ENCODE data around the gene ASB13. TPM values are rescaled to one million over a fixed set of nuclear protein-coding genes. Genes with fewer than 3 reads are reported as not detected.

Gene ASB13
- total and polyA plus RNA-seq, 2 of the 13 experiments (the other 11 are each of a cell fraction or from before 2014, with no cell fraction given), result 9.3 to 15.4 TPM

DNA sequence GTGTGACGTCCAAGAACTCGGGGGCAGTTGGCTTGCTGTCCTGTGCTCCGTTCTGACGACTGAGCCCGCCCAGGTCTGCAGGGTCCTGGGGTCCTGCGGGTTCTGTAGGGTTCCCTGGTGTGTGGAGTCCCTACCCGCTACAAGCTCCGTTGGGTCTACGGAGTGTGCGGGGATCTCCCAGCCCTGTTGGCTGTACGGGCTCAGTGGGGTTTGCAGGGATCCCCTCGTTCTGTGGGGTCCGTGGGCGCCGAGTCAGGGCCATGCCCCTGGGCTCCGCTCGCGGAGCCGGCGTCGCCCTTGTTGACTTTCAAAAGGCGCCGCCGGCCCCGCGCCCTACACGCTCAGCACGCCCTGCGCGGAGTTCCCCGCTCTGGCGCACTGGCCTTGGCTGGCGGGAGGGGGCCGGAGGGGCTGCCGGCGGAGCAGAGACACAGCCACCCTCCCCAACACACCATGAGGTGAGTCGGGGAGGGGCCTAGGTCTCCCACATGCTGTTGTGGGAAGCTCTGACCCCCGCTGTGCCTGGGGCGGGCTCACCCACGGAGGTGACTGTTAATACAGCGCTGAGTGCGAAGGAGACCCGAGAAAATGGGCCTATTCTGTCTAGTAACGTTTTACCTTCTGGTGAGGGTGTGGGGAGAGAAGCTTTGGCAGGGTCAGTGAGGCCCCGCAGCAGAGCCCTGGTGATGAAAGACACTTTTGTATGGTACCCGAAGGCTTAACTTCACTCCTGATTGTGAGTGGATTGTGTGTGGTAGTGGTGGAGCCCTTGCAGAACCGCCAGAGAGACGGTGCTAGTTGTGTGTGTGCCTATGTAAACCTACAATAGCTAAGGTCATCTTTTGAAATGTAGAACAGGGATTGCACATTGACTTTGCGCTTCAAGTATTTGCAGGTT, 26.3 kb upstream of the ASB13 start (continued):
- TF ChIP-seq, protein P1, sequence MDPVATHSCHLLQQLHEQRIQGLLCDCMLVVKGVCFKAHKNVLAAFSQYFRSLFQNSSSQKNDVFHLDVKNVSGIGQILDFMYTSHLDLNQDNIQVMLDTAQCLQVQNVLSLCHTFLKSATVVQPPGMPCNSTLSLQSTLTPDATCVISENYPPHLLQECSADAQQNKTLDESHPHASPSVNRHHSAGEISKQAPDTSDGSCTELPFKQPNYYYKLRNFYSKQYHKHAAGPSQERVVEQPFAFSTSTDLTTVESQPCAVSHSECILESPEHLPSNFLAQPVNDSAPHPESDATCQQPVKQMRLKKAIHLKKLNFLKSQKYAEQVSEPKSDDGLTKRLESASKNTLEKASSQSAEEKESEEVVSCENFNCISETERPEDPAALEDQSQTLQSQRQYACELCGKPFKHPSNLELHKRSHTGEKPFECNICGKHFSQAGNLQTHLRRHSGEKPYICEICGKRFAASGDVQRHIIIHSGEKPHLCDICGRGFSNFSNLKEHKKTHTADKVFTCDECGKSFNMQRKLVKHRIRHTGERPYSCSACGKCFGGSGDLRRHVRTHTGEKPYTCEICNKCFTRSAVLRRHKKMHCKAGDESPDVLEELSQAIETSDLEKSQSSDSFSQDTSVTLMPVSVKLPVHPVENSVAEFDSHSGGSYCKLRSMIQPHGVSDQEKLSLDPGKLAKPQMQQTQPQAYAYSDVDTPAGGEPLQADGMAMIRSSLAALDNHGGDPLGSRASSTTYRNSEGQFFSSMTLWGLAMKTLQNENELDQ (CRISPR knock-in tag; IDR thresholded peaks at IDR 0.05; ENCODE audit: borderline replicate concordance), result no peak
- TF ChIP-seq ZNF775 (CRISPR knock-in tag; IDR thresholded peaks at IDR 0.05; ENCODE audit: borderline replicate concordance) (no peak), CCAR2 (optimal IDR thresholded peaks at IDR 0.05; ENCODE audit: low read depth, low read length) (no peak), ZNF776 (CRISPR knock-in tag; IDR thresholded peaks at IDR 0.05) (no peak), PHB2 (IDR thresholded peaks at IDR 0.05; ENCODE audit: partially characterized antibody) (no peak), STAT5B (CRISPR knock-in tag; IDR thresholded peaks at IDR 0.05) (no peak), FOXC1 (CRISPR knock-in tag; IDR thresholded peaks at IDR 0.05; ENCODE audit: borderline replicate concordance) (no peak), RFXANK (CRISPR knock-in tag; IDR thresholded peaks at IDR 0.05) (no peak), NAIF1 (CRISPR knock-in tag; IDR thresholded peaks at IDR 0.05; ENCODE audit: borderline replicate concordance) (peak; percentile 67; the same call in 1 of the 2 replicates), IRX3 (CRISPR knock-in tag; IDR thresholded peaks at IDR 0.05; ENCODE audit: borderline replicate concordance, low read depth) (no peak), GZF1 (CRISPR knock-in tag; IDR thresholded peaks at IDR 0.05) (no peak), TBX2 (CRISPR knock-in tag; IDR thresholded peaks at IDR 0.05; ENCODE audit: borderline replicate concordance) (peak; percentile 88), DNMT1 (CRISPR knock-in tag; IDR thresholded peaks at IDR 0.05) (peak; percentile 94; the same call in 1 of the 2 replicates), SMYD3 (CRISPR knock-in tag; IDR thresholded peaks at IDR 0.05) (no peak), SALL2 (CRISPR knock-in tag; IDR thresholded peaks at IDR 0.05) (peak; percentile 89), CENPT (CRISPR knock-in tag; IDR thresholded peaks at IDR 0.05; ENCODE audit: low read depth) (no peak), CC2D1A (CRISPR knock-in tag; IDR thresholded peaks at IDR 0.05) (no peak)
- TF ChIP-seq, protein P2, sequence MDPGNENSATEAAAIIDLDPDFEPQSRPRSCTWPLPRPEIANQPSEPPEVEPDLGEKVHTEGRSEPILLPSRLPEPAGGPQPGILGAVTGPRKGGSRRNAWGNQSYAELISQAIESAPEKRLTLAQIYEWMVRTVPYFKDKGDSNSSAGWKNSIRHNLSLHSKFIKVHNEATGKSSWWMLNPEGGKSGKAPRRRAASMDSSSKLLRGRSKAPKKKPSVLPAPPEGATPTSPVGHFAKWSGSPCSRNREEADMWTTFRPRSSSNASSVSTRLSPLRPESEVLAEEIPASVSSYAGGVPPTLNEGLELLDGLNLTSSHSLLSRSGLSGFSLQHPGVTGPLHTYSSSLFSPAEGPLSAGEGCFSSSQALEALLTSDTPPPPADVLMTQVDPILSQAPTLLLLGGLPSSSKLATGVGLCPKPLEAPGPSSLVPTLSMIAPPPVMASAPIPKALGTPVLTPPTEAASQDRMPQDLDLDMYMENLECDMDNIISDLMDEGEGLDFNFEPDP (CRISPR knock-in tag; conservative IDR thresholded peaks at IDR 0.05), result no peak
- TF ChIP-seq, protein P3, sequence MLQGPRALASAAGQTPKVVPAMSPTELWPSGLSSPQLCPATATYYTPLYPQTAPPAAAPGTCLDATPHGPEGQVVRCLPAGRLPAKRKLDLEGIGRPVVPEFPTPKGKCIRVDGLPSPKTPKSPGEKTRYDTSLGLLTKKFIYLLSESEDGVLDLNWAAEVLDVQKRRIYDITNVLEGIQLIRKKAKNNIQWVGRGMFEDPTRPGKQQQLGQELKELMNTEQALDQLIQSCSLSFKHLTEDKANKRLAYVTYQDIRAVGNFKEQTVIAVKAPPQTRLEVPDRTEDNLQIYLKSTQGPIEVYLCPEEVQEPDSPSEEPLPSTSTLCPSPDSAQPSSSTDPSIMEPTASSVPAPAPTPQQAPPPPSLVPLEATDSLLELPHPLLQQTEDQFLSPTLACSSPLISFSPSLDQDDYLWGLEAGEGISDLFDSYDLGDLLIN (CRISPR knock-in tag; IDR thresholded peaks at IDR 0.05; ENCODE audit: borderline replicate concordance), result 0 out of 2 replicates have a peak, but pooled peaks have one; percentile 57
- TF ChIP-seq, protein P4, sequence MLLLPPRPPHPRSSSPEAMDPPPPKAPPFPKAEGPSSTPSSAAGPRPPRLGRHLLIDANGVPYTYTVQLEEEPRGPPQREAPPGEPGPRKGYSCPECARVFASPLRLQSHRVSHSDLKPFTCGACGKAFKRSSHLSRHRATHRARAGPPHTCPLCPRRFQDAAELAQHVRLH (CRISPR knock-in tag; IDR thresholded peaks at IDR 0.05; ENCODE audit: borderline replicate concordance, low read depth), result peak; percentile 85; the same call in 1 of the 2 replicates
- TF ChIP-seq, protein P5, sequence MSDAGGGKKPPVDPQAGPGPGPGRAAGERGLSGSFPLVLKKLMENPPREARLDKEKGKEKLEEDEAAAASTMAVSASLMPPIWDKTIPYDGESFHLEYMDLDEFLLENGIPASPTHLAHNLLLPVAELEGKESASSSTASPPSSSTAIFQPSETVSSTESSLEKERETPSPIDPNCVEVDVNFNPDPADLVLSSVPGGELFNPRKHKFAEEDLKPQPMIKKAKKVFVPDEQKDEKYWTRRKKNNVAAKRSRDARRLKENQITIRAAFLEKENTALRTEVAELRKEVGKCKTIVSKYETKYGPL (CRISPR knock-in tag; IDR thresholded peaks at IDR 0.05), result no peak
